ENCODE results near the gene ANKRD22. TPM values are rescaled to one million over a fixed set of nuclear protein-coding genes. Genes with fewer than 3 reads are reported as not detected.

The ANKRD22 gene
- total and polyA plus RNA-seq, 9 of the 15 experiments (the other 6 are each of a cell fraction or from before 2014, with no cell fraction given), result not detected

GRCh38 chr10:88879534-88880281, 28.1 kb upstream of the ANKRD22 start, which contains the start of gene STAMBPL1:
Gene STAMBPL1 (plus strand): TSS chr10:88880245. CDS start chr10:88901709, 21,464 bp downstream.
- H3K36me3 ChIP-seq (ENCODE audit: control insufficient read depth, insufficient read depth, low read length), result no peaks in the 10 kb centered on the region
- CTCF ChIA-PET (ENCODE audit: low intra/inter-chr PET ratio), result no interaction called here

GRCh38 chr10:88877298-88877697, 25.7 kb upstream of the ANKRD22 start:
- no peak overlapping the region for H3K9ac ChIP-seq (ENCODE audit: insufficient read depth in 1 of 2, low read depth in 2 of 2, low read length in 2 of 2)
- H3K4me3 ChIP-seq, result no peak overlapping the region
- H3K79me2 ChIP-seq (ENCODE audit: control insufficient read depth, insufficient read depth, low read length), result no peaks in the 10 kb centered on the region
- no peaks in the 10 kb centered on the region for H3K9me3 ChIP-seq (replicated peaks; ENCODE audit: control insufficient read depth, insufficient read depth, low read depth, low read length)
- no peak overlapping the region for H3K4me2 ChIP-seq (ENCODE audit: insufficient read depth, low read length)
- H3K9me1 ChIP-seq (ENCODE audit: control insufficient read depth, insufficient read depth, low read length), result no peaks in the 10 kb centered on the region
- H2AFZ ChIP-seq (ENCODE audit: low read depth, low read length), result no peak overlapping the region
- H3K4me1 ChIP-seq (replicated peaks in 1 of 2; ENCODE audit: control insufficient read depth in 2 of 2, insufficient read depth in 2 of 2, low read length in 2 of 2), result peaks cover 0 to 10% of the 10 kb centered on the region in 2 experiments; a peak in 2 of 5 replicates
- in situ Hi-C loops (cut with MboI), result no loop called here
- H3K36me3 ChIP-seq (ENCODE audit: control insufficient read depth, insufficient read depth, low read length), result no peaks in the 10 kb centered on the region
- no peak overlapping the region for H3K27ac ChIP-seq (ENCODE audit: extremely low read depth, low read depth, low read length)
- intact Hi-C loops (cut with micrococcal nuclease), result no loop called here
- 0% methylated on average over 5 of the region's 6 CpGs for WGBS (ENCODE audit: insufficient coverage, low coverage, missing lambda C conversion rate)
- no peak for FAIRE-seq
- ChIA-PET POLR2A (no interaction called here), CTCF (ENCODE audit: low intra/inter-chr PET ratio) (no interaction called here)
- ATAC-seq, result no peak
- H4K20me1 ChIP-seq (replicated peaks; ENCODE audit: control insufficient read depth, insufficient read depth, low read length), result no peaks in the 10 kb centered on the region
- DNase-seq (ENCODE audit: extremely low read depth in 1 of 4, low spot score in 3 of 4), result no peak
- H3K27me3 ChIP-seq (ENCODE audit: control insufficient read depth in 2 of 2, insufficient read depth in 2 of 2, low read length in 2 of 2), result peaks cover 0 to 14% of the 10 kb centered on the region in 2 experiments; a peak in 2 of 5 replicates
- no TSS peak for BruUV-seq (replicated peaks)
- no peak for TF ChIP-seq ZNF134 (CRISPR knock-in tag; conservative IDR thresholded peaks at IDR 0.05)
- TF ChIP-seq FOXP1 (CRISPR knock-in tag; IDR thresholded peaks at IDR 0.05), result no peak
- no peak for TF ChIP-seq ZNF384 (IDR thresholded peaks at IDR 0.05; ENCODE audit: low read depth, low read length)
- no peak for TF ChIP-seq MTA1 (IDR thresholded peaks at IDR 0.05; ENCODE audit: borderline replicate concordance)
- TF ChIP-seq TCF7L2 (IDR thresholded peaks at IDR 0.05; ENCODE audit: low read depth, low read length), result no peak
- TF ChIP-seq LCOR (CRISPR knock-in tag; IDR thresholded peaks at IDR 0.05), result no peak
- no peak for TF ChIP-seq PHF8 (IDR thresholded peaks at IDR 0.05; ENCODE audit: borderline replicate concordance, low read length)
- no peak for TF ChIP-seq ZBTB1 (CRISPR knock-in tag; IDR thresholded peaks at IDR 0.05; ENCODE audit: borderline replicate concordance, low read depth)
- TF ChIP-seq NFIX (CRISPR knock-in tag; IDR thresholded peaks at IDR 0.05; ENCODE audit: low read depth), result no peak
- no peak for TF ChIP-seq CHCHD3 (CRISPR knock-in tag; IDR thresholded peaks at IDR 0.05)
- TF ChIP-seq SP1 (CRISPR knock-in tag; IDR thresholded peaks at IDR 0.05), result no peak
- TF ChIP-seq CBFB (CRISPR knock-in tag; IDR thresholded peaks at IDR 0.05), result no peak
- TF ChIP-seq ZNF695 (CRISPR knock-in tag; IDR thresholded peaks at IDR 0.05), result no peak
- TF ChIP-seq ZNF24 (IDR thresholded peaks at IDR 0.05), result no peak
- no peak for TF ChIP-seq ZNF766 (CRISPR knock-in tag; conservative IDR thresholded peaks at IDR 0.05)

More at GRCh38 chr10:88879534-88880281, 28.1 kb upstream of the ANKRD22 start, which contains the start of gene STAMBPL1:
- H3K79me2 ChIP-seq (ENCODE audit: control insufficient read depth, insufficient read depth, low read length), result no peaks in the 10 kb centered on the region
- peak within 1 kb of the TSS; percentile 31; the same call in 1 of the 2 replicates for H2AFZ ChIP-seq (ENCODE audit: low read depth, low read length)
- intact Hi-C loops (cut with micrococcal nuclease), result no loop called here
- peak within 1 kb of the TSS; percentile 16; the same call in 1 of the 2 replicates for H3K4me3 ChIP-seq
- H3K9me3 ChIP-seq (replicated peaks; ENCODE audit: control insufficient read depth, insufficient read depth, low read depth, low read length), result no peaks in the 10 kb centered on the region
- peak; percentile 54 for ATAC-seq
- no peaks in the 10 kb centered on the region for H4K20me1 ChIP-seq (replicated peaks; ENCODE audit: control insufficient read depth, insufficient read depth, low read length)
- H3K27ac ChIP-seq (ENCODE audit: extremely low read depth, low read depth, low read length), result no peak within 1 kb of the TSS
- H3K27me3 ChIP-seq (ENCODE audit: control insufficient read depth in 2 of 2, insufficient read depth in 2 of 2, low read length in 2 of 2), result peaks cover 0 to 14% of the 10 kb centered on the region in 2 experiments; a peak in 2 of 5 replicates
- TF ChIP-seq KAT8 (IDR thresholded peaks at IDR 0.05; ENCODE audit: low read depth), result no peak
- no peak for TF ChIP-seq NFIX (CRISPR knock-in tag; IDR thresholded peaks at IDR 0.05; ENCODE audit: low read depth)
- no peak for TF ChIP-seq SMARCC2 (IDR thresholded peaks at IDR 0.05; ENCODE audit: low read depth)
- TF ChIP-seq ZNF311 (CRISPR knock-in tag; IDR thresholded peaks at IDR 0.05), result no peak
- no peak for TF ChIP-seq ZBTB1 (CRISPR knock-in tag; IDR thresholded peaks at IDR 0.05; ENCODE audit: borderline replicate concordance, low read depth)
- TF ChIP-seq ZFP30 (CRISPR knock-in tag; IDR thresholded peaks at IDR 0.05; ENCODE audit: borderline replicate concordance), result no peak
- TF ChIP-seq ZNF232 (CRISPR knock-in tag; IDR thresholded peaks at IDR 0.05), result no peak
- no peaks in the 10 kb centered on the region for H3K9me1 ChIP-seq (ENCODE audit: control insufficient read depth, insufficient read depth, low read length)
- in situ Hi-C loops (cut with MboI), result no loop called here
- FAIRE-seq, result no peak
- POLR2A ChIA-PET, result no interaction called here
- H3K4me1 ChIP-seq (replicated peaks in 1 of 2; ENCODE audit: control insufficient read depth in 2 of 2, insufficient read depth in 2 of 2, low read length in 2 of 2), result peaks cover 0 to 10% of the 10 kb centered on the region in 2 experiments; a peak in 2 of 5 replicates
- H3K9ac ChIP-seq (ENCODE audit: insufficient read depth in 1 of 2, low read depth in 2 of 2, low read length in 2 of 2), result peak within 1 kb of the TSS in 1 of 2 experiments; percentile 64; a peak in 2 of 4 replicates
- WGBS (ENCODE audit: insufficient coverage, low coverage, missing lambda C conversion rate), result 1% methylated on average over 13 of the region's 26 CpGs
- no peak for DNase-seq (ENCODE audit: extremely low read depth in 1 of 4, low spot score in 3 of 4)
- H3K4me2 ChIP-seq (ENCODE audit: insufficient read depth, low read length), result peak within 1 kb of the TSS; percentile 41
- BruUV-seq (replicated peaks), result no TSS peak

Measured in K562 (cell line).